Naive thymus-derived CD4-positive, alpha-beta T cell (primary cell): Measurements from ENCODE around the gene ANAPC2. TPM values are rescaled to one million over a fixed set of nuclear protein-coding genes. Genes with fewer than 3 reads are reported as not detected.
A peak's percentile ranks its signal among the peaks of the same experiment; 100 is the strongest.

Source experiments
- ATAC-seq: fragments of 150-1000 bp; cut with Tn5 transposase; 2 replicates; pipeline ENCODE4 v1.10.0; 2021; ENCODE audit warnings: mild to moderate bottlenecking, moderate library complexity
- CTCF ChIA-PET: fragments of 350-600 bp; sonication (Branson Sonifier 250); formaldehyde crosslinking; loops from one replicate; lab custom pipeline; 2021; ENCODE audit warnings: antibody characterized with exemption; lab: Charles Lee
- POLR2A ChIA-PET: fragments of 350-600 bp; sonication (Branson Sonifier 250); formaldehyde crosslinking; loops from one replicate; lab custom pipeline; 2021; ENCODE audit warnings: antibody characterized with exemption, inconsistent platforms; lab: Charles Lee
- DNase-seq, 9 donors: peaks; one replicate each; pipeline versions ENCODE4 v3.0.0 to v3.0.0-alpha.2; 2020 to 2022; ENCODE audit warnings: mixed read lengths in 1 of 9
- H3K27ac ChIP-seq: one replicate; pipeline ENCODE4 v1.7.0; 2013; ENCODE audit warnings: mild to moderate bottlenecking, low read depth, low read length, moderate library complexity
- H3K27me3 ChIP-seq, 2 donors: one replicate each; pipeline ENCODE4 v1.7.0; 2013; ENCODE audit warnings: low read length in 2 of 2, mild to moderate bottlenecking in 2 of 2, moderate library complexity in 2 of 2; ENCODE audit not compliant: control insufficient read depth in 2 of 2, insufficient read depth in 2 of 2
- H3K36me3 ChIP-seq, 3 experiments: 1 replicate in 2 of 3; 2 replicates in 1 of 3; pipeline ENCODE4 v1.7.0; 2013; ENCODE audit warnings: low read length in 3 of 3, mild to moderate bottlenecking in 3 of 3, moderate library complexity in 1 of 3; ENCODE audit not compliant: insufficient read depth in 3 of 3, control insufficient read depth in 2 of 3
- H3K4me1 ChIP-seq, 2 donors: one replicate each; pipeline ENCODE4 v1.7.0; 2013; ENCODE audit warnings: low read length in 2 of 2, mild to moderate bottlenecking in 2 of 2, moderate library complexity in 1 of 2; ENCODE audit not compliant: control insufficient read depth in 2 of 2, insufficient read depth in 2 of 2
- H3K4me3 ChIP-seq: 2 replicates; pipeline ENCODE4 v1.7.0; 2013; ENCODE audit warnings: mild to moderate bottlenecking, low read length
- H3K9me3 ChIP-seq, 3 experiments: 1 replicate in 2 of 3; 2 replicates in 1 of 3; pipeline ENCODE4 v1.7.0; 2013; ENCODE audit warnings: low read length in 3 of 3; ENCODE audit not compliant: control insufficient read depth in 2 of 3
- H3K27ac Mint-ChIP-seq, 9 donors: one replicate each; pipeline ENCODE4 v1.8.0; 2020 to 2022; ENCODE audit warnings: mixed read lengths in 9 of 9, mild to moderate bottlenecking in 8 of 9, moderate library complexity in 5 of 9, inconsistent platforms in 2 of 9
- H3K27me3 Mint-ChIP-seq, 5 donors: one replicate each; pipeline ENCODE4 v1.8.0; 2021 to 2022; ENCODE audit warnings: mixed read lengths in 5 of 5, mild to moderate bottlenecking in 1 of 5
- H3K36me3 Mint-ChIP-seq, 5 donors: one replicate each; pipeline ENCODE4 v1.8.0; 2020 to 2022; ENCODE audit warnings: mixed read lengths in 5 of 5, mild to moderate bottlenecking in 3 of 5, inconsistent platforms in 1 of 5
- H3K4me1 Mint-ChIP-seq, 7 donors: one replicate each; pipeline ENCODE4 v1.8.0; 2020 to 2022; ENCODE audit warnings: mixed read lengths in 7 of 7, mild to moderate bottlenecking in 3 of 7, inconsistent platforms in 1 of 7
- H3K4me3 Mint-ChIP-seq, 10 donors: one replicate each; pipeline ENCODE4 v1.8.0; 2020 to 2022; ENCODE audit warnings: mild to moderate bottlenecking in 10 of 10, mixed read lengths in 10 of 10, moderate library complexity in 6 of 10, inconsistent platforms in 2 of 10
- H3K9me3 Mint-ChIP-seq, 11 donors: one replicate each; pipeline ENCODE4 v1.8.0; 2020 to 2022; ENCODE audit warnings: mixed read lengths in 11 of 11, mild to moderate bottlenecking in 4 of 11, inconsistent platforms in 1 of 11, moderate library complexity in 1 of 11
- intact Hi-C, 2 donors: fragments of 100-400 bp; cut with micrococcal nuclease; formaldehyde crosslinking; loops; one replicate each; pipeline ENCODE4 v1.15.1; 2023
- polyA plus RNA-seq, 2 donors: library from polyadenylated mRNA; unstranded; fragments of 300-500 nt; fragmentation: Illumina TruSeq; gene quantifications; one replicate each; pipeline ENCODE4 v1.2.3, GENCODE V29; 2021
- total RNA-seq, 6 experiments: library from RNA in 5 of 6; stranded (reverse) in 5 of 6; gene quantifications; 1 replicate in 5 of 6; 2 replicates in 1 of 6; pipeline ENCODE4 v1.2.3 and lab custom pipeline; 2021 to 2026

ANAPC2 gene
- total and polyA plus RNA-seq, 7 experiments from 2014 or later = 7.4 to 147 (median 131) TPM

GRCh38 chr9:137128862-137129455 is 59.4 kb downstream of the ANAPC2 start:
- POLR2A ChIA-PET = interaction anchor here (0.7 to 2.5 kb wide), 21 partner anchors 11 to 429 kb away, joined by 3 to 18 read pairs (median 5); partner anchors contain the start of genes CYSRT1, DPP7, GRIN1 and MAN1B1
- CTCF ChIA-PET = interaction anchor here (0.8 to 1.0 kb wide), 4 partner anchors 60 to 98 kb away, joined by 3 to 5 read pairs (median 4); partner anchors contain the start of genes RNF224, SSNA1 and TPRN
- H3K36me3 ChIP-seq = no peaks in the 10 kb centered on the region
- peaks cover 6 to 10% (median 9%) of the 10 kb centered on the region in 5 donors for H3K27me3 Mint-ChIP-seq
- peaks cover 23 to 34% (median 27%) of the 10 kb centered on the region in 7 donors for H3K4me1 Mint-ChIP-seq
- H3K4me1 ChIP-seq = peaks cover 21 to 28% of the 10 kb centered on the region in 2 donors
- no peaks in the 10 kb centered on the region for H3K9me3 ChIP-seq
- H3K27ac ChIP-seq = peak overlapping the region; percentile 85
- peaks cover 0 to 11% (median 0%) of the 10 kb centered on the region in 11 donors for H3K9me3 Mint-ChIP-seq
- H3K36me3 Mint-ChIP-seq = peaks cover 0 to 2% (median 0%) of the 10 kb centered on the region in 5 donors
- H3K4me3 Mint-ChIP-seq = peak overlapping the region; percentile 82 to 93 (median 87)
- intact Hi-C loops = loop anchor here (1.0 to 5.0 kb wide), 11 partner anchors 14 to 423 kb away; partner anchors contain the start of genes ANAPC2 (in 2 of the 2), DPP7 (in 2 of the 2), MAN1B1 (in 2 of the 2) and SSNA1 (in 2 of the 2)
- ATAC-seq = no peak
- H3K27me3 ChIP-seq = no peaks in the 10 kb centered on the region
- peak overlapping the region; percentile 83 to 95 (median 91) for H3K27ac Mint-ChIP-seq
- H3K4me3 ChIP-seq = peak overlapping the region; percentile 85
- DNase-seq = peak in 3 of 9 donors; percentile 16 to 34 (median 23)

GRCh38 chr9:137128158-137128861 is 60.0 kb downstream of the ANAPC2 start:
- Histone ChIP-seq H3K36me3 (no peaks in the 10 kb centered on the region), H3K4me1 (peaks cover 21 to 28% of the 10 kb centered on the region in 2 donors), H3K27ac (peak overlapping the region; percentile 85), H3K9me3 (no peaks in the 10 kb centered on the region), H3K4me3 (peak overlapping the region; percentile 85), H3K27me3 (no peaks in the 10 kb centered on the region)
- intact Hi-C loops = loop anchor here (2.0 to 5.0 kb wide), 2 partner anchors 14 to 424 kb away; partner anchors contain the start of genes DPP7 (in 1 of the 2), MRPL41 (in 1 of the 2) and PNPLA7 (in 1 of the 2)
- ChIA-PET POLR2A (interaction anchor here (1.2 to 2.7 kb wide), 9 partner anchors 11 to 112 kb away, joined by 3 to 10 read pairs (median 8); partner anchors contain the start of genes TPRN and TUBB4B), CTCF (interaction anchor here (0.6 to 1.1 kb wide), 2 partner anchors 60 to 422 kb away, joined by 4 read pairs; partner anchors contain the start of genes ANAPC2 and SSNA1)
- Mint-ChIP-seq H3K4me3 (peak overlapping the region; percentile 82 to 93 (median 86)), H3K27me3 (peaks cover 3 to 10% (median 8%) of the 10 kb centered on the region in 5 donors), H3K36me3 (peaks cover 0 to 2% (median 0%) of the 10 kb centered on the region in 5 donors), H3K9me3 (peaks cover 0 to 11% (median 0%) of the 10 kb centered on the region in 11 donors), H3K4me1 (peaks cover 23 to 34% (median 27%) of the 10 kb centered on the region in 7 donors), H3K27ac (peak overlapping the region; percentile 83 to 95 (median 91))
- DNase-seq (peak in 3 of 9 donors; percentile 15 to 40 (median 21)), ATAC-seq (no peak)

- peaks cover 21 to 28% of the 10 kb centered on the region in 2 donors for H3K4me1 ChIP-seq
- Mint-ChIP-seq H3K27ac (peak overlapping the region; percentile 83 to 99 (median 94)), H3K4me1 (peaks cover 25 to 34% (median 28%) of the 10 kb centered on the region in 7 donors), H3K36me3 (peaks cover 0 to 2% (median 0%) of the 10 kb centered on the region in 5 donors), H3K9me3 (peaks cover 0 to 11% (median 0%) of the 10 kb centered on the region in 11 donors), H3K27me3 (peaks cover 0 to 2% (median 2%) of the 10 kb centered on the region in 5 donors), H3K4me3 (peak overlapping the region; percentile 82 to 93 (median 86))
- no peaks in the 10 kb centered on the region for H3K27me3 ChIP-seq
- no peak for ATAC-seq
- ChIA-PET CTCF (interaction anchor here (0.6 to 1.1 kb wide), 3 partner anchors 61 to 421 kb away, joined by 4 read pairs; partner anchors contain the start of genes ANAPC2 and SSNA1), POLR2A (interaction anchor here (0.6 to 2.7 kb wide), 8 partner anchors 14 to 400 kb away, joined by 3 to 10 read pairs (median 4); partner anchors contain the start of genes NDOR1, TMEM203, TPRN and TUBB4B)
- intact Hi-C loops = loop anchor here (2.0 to 5.0 kb wide), 2 partner anchors 13 to 425 kb away; partner anchors contain the start of genes DPP7 (in 1 of the 2), MRPL41 (in 1 of the 2) and PNPLA7 (in 1 of the 2)
- peak overlapping the region; percentile 85 for H3K27ac ChIP-seq
- peak in 6 of 9 donors; percentile 31 to 56 (median 42) for DNase-seq
- peak overlapping the region; percentile 85 for H3K4me3 ChIP-seq
- H3K36me3 ChIP-seq = no peaks in the 10 kb centered on the region
- no peaks in the 10 kb centered on the region for H3K9me3 ChIP-seq
Observed at GRCh38 chr9:137127301-137128157, 60.8 kb downstream of the ANAPC2 start.

- DNase-seq = no peak
- ChIA-PET CTCF (interaction anchor here (1.4 kb wide), 1 partner anchor 31 kb away, joined by 3 read pairs; no protein-coding TSS in a partner anchor), POLR2A (interaction anchor here (0.7 to 2.7 kb wide), 6 partner anchors 13 to 113 kb away, joined by 3 to 10 read pairs (median 6); partner anchors contain the start of genes NDOR1, TMEM203, TPRN and TUBB4B)
- H3K36me3 Mint-ChIP-seq = peaks cover 0 to 2% (median 0%) of the 10 kb centered on the region in 5 donors
- ATAC-seq = no peak
- intact Hi-C loops = loop anchor here in 1 of 2 donors (5.0 kb wide), 1 partner anchor 426 kb away; the partner anchor contains the start of genes MRPL41 and PNPLA7
- H3K27me3 Mint-ChIP-seq = no peaks in the 10 kb centered on the region
- peak overlapping the region; percentile 82 to 93 (median 86) for H3K4me3 Mint-ChIP-seq
- Histone ChIP-seq H3K4me1 (peaks cover 21 to 28% of the 10 kb centered on the region in 2 donors), H3K27ac (peak overlapping the region; percentile 85), H3K27me3 (no peaks in the 10 kb centered on the region), H3K4me3 (peak overlapping the region; percentile 85), H3K36me3 (no peaks in the 10 kb centered on the region), H3K9me3 (no peaks in the 10 kb centered on the region)
- peak overlapping the region; percentile 59 to 99 (median 94) for H3K27ac Mint-ChIP-seq
- H3K4me1 Mint-ChIP-seq = peaks cover 25 to 36% (median 33%) of the 10 kb centered on the region in 7 donors
- peaks cover 0 to 11% (median 0%) of the 10 kb centered on the region in 11 donors for H3K9me3 Mint-ChIP-seq
Observed at GRCh38 chr9:137126786-137127185, 61.6 kb downstream of the ANAPC2 start.
